Heart left ventricle (tissue), 16 donors: ENCODE measurements around the gene ASB6. TPM values are rescaled to one million over a fixed set of nuclear protein-coding genes. Genes with fewer than 3 reads are reported as not detected.

Source experiments
- ATAC-seq, 4 donors: fragments of 200-7000 bp; cut with Tn5 transposase; one replicate each; pipeline ENCODE4 v1.9.1; 2020 to 2022; ENCODE audit warnings: moderate library complexity in 4 of 4, mild to moderate bottlenecking in 3 of 4, moderate number of reproducible peaks in 1 of 4
- DNase-seq, 5 donors: peaks; one replicate each; pipeline ENCODE4 v3.0.0-alpha.2; 2020
- H3K27ac ChIP-seq, 12 donors: fragments of 200-600 bp; sonication (generic) in 4 of 12; one replicate each; pipeline versions ENCODE4 v1.5.0 to v1.8.0; 2016 to 2022; ENCODE audit warnings: mild to moderate bottlenecking in 2 of 12
- H3K27me3 ChIP-seq, 9 donors: fragments of 200-600 bp; sonication (generic) in 2 of 9; one replicate each; pipeline versions ENCODE4 v1.5.1 to v1.8.0; 2016 to 2022; ENCODE audit warnings: mild to moderate bottlenecking in 3 of 9
- H3K36me3 ChIP-seq, 9 donors: fragments of 200-600 bp; sonication (generic) in 2 of 9; one replicate each; pipeline versions ENCODE4 v1.5.0 to v1.8.0; 2018 to 2022; ENCODE audit warnings: mild to moderate bottlenecking in 2 of 9
- H3K4me1 ChIP-seq, 12 donors: fragments of 200-600 bp; sonication (generic) in 4 of 12; one replicate each; pipeline versions ENCODE4 v1.5.0 to v1.8.0; 2016 to 2022; ENCODE audit warnings: mild to moderate bottlenecking in 3 of 12
- H3K4me3 ChIP-seq, 12 donors: fragments of 200-600 bp; sonication (generic) in 4 of 12; one replicate each; pipeline versions ENCODE4 v1.5.0 to v1.8.0; 2017 to 2022; ENCODE audit warnings: mild to moderate bottlenecking in 9 of 12, moderate library complexity in 4 of 12
- H3K9me3 ChIP-seq, 12 donors: fragments of 200-600 bp; sonication (generic) in 4 of 12; one replicate each; pipeline versions ENCODE4 v1.5.0 to v1.8.0; 2016 to 2022; ENCODE audit warnings: mild to moderate bottlenecking in 1 of 12
- CTCF ChIP-seq, 12 donors: fragments of 200-600 bp; sonication (generic) in 4 of 12; IDR thresholded peaks; one replicate each; pipeline versions ENCODE4 v1.5.0 to v1.8.0; 2018 to 2022; ENCODE audit warnings: antibody characterized with exemption in 12 of 12, mild to moderate bottlenecking in 5 of 12
- POLR2A ChIP-seq, 2 donors: fragments of 450-650 bp; IDR thresholded peaks; one replicate each; pipeline ENCODE4 v1.6.1; 2017; ENCODE audit warnings: antibody characterized with exemption in 2 of 2, mild to moderate bottlenecking in 2 of 2, moderate library complexity in 2 of 2
- WGBS, 4 donors: extraction: QIAGEN DNeasy Blood & Tissue Kit in 2 of 4; methylation state at CpG; one replicate each; pipeline versions ENCODE4 v1.1.5 to v1.1.7; 2013 to 2018; 5-methylcytosine and 5-hydroxymethylcytosine counted together
- intact Hi-C, 10 donors: fragments of 100-400 bp; cut with DNase I; formaldehyde crosslinking; loops; one replicate each; pipeline versions ENCODE4 v1.11.1 to v1.14.2; 2022
- polyA plus RNA-seq, 2 donors: library from polyadenylated mRNA; stranded (reverse); fragments of 200-250 nt; gene quantifications; one replicate each; pipeline ENCODE4 v1.2.3, GENCODE V29; 2013
- total RNA-seq, 9 donors: library from RNA; depleted of rRNA in 2 of 9; stranded (reverse); fragments of >200 nt in 2 of 9; fragmentation: NEBNext Ultra II Directional in 3 of 9; extraction: Animal tissue kit (Norgen Biotek cat#: 25700) in 3 of 9; gene quantifications; one replicate each; pipeline versions ENCODE4 v1.1.0 to v1.2.4, GENCODE V29; 2016 to 2023
- donor health status: ischemic (EF 13 %, LVEDD 7.1; RV severe dilation, severe dysfunction).
- donor health status: healthy with polysubstance abuse.
- donor health status: DM: no; HTN: yes; CAD: no.
- donor health status: DM: no; HTN: no; CAD: no.
- donor health status: ischemic (EF 25% LVEDD 6.9; RV normal size, moderate dysfunction).
- donor health status: ischemic (EF 25% LVEDD 5.7; RV mildly dilated, moderate dysfunction).
- donor health status: healthy.
- donor health status: DM: yes; HTN: yes; CAD: no.
- donor health status: ischemic (EF 35%, LVEDD 5.7; RV mildly dilated, moderate dysfunction).
- donor health status: nonischemic (EF 11% LVEDD 7.7; RV severe dilation, severe dysfunction).
- donor health status: DM: yes; HTN: yes; CAD: no.
- donor health status: PGD.
- donor health status: ischemic (EF 29% LVEDD 5.4; RV normal size, mild dysfunction).
- donor health status: nonischemic (EF 23%, LVEDD 6.1; RV moderate dilation, normal function).

The ASB6 gene
- total and polyA plus RNA-seq, 11 donors = 7.5 to 22.5 (median 10.3) TPM

GRCh38 chr9:129661029-129661428, 19.1 kb upstream of the ASB6 start:
- DNase-seq (no peak), ATAC-seq (no peak)
- peaks cover 0 to 25% (median 6%) of the 10 kb centered on the region in 9 donors for H3K27me3 ChIP-seq
- intact Hi-C loops = no loop called here
- TF ChIP-seq POLR2A (IDR thresholded peaks at IDR 0.05) (no peak), CTCF (IDR thresholded peaks at IDR 0.05) (no peak)
- H3K4me3 ChIP-seq = no peak overlapping the region
- H3K4me1 ChIP-seq = peaks cover 0 to 15% (median 1%) of the 10 kb centered on the region in 12 donors
- no peak overlapping the region for H3K27ac ChIP-seq
- no peaks in the 10 kb centered on the region for H3K36me3 ChIP-seq
- WGBS, 4 donors = 53 to 85% (median 73%) methylated on average over 2 of the region's 2 CpGs
- H3K9me3 ChIP-seq = no peaks in the 10 kb centered on the region

GRCh38 chr9:129656795-129657390, 14.9 kb upstream of the ASB6 start:
- no peak for ATAC-seq
- no peak for TF ChIP-seq CTCF (IDR thresholded peaks at IDR 0.05)
- TF ChIP-seq POLR2A (IDR thresholded peaks at IDR 0.05) = no peak
- no peaks in the 10 kb centered on the region for H3K9me3 ChIP-seq
- intact Hi-C loops = no loop called here
- 65 to 72% (median 67%) methylated on average over 12 of the region's 12 CpGs for WGBS, 4 donors
- H3K27ac ChIP-seq = no peak overlapping the region
- peaks cover 0 to 11% (median 0%) of the 10 kb centered on the region in 12 donors for H3K4me1 ChIP-seq
- DNase-seq = no peak
- H3K36me3 ChIP-seq = no peaks in the 10 kb centered on the region
- H3K4me3 ChIP-seq = no peak overlapping the region
- H3K27me3 ChIP-seq = no peaks in the 10 kb centered on the region

DNA sequence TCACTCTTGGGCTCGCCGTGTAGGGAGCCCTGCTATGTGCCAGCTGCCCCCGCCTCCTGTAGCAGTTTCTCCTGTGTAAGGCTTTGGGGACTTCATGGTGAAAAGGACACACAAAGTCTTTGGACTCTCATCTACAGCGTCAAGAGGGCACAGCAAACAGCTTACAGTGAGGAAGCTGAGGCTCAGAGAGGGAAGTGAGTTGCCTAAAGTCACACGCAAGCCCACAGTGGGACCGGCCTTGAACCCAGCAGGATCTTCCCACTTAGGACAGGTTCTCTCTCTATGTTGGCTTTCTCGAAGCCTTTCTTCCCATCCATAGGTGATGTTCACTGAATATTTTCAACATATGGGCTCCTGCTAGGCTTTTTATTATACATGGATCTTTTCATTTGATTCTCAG, 13.7 kb upstream of the ASB6 start:
- Histone ChIP-seq H3K9me3 (no peaks in the 10 kb centered on the region), H3K4me1 (peaks cover 0 to 11% (median 0%) of the 10 kb centered on the region in 12 donors), H3K36me3 (no peaks in the 10 kb centered on the region), H3K27ac (no peak overlapping the region), H3K4me3 (no peak overlapping the region), H3K27me3 (no peaks in the 10 kb centered on the region)
- TF ChIP-seq POLR2A (IDR thresholded peaks at IDR 0.05) = no peak
- TF ChIP-seq CTCF (IDR thresholded peaks at IDR 0.05) = no peak
- no peak for DNase-seq
- 78 to 90% (median 80%) methylated on average over 7 of the region's 7 CpGs for WGBS, 4 donors
- intact Hi-C loops = no loop called here
- no peak for ATAC-seq

DNA sequence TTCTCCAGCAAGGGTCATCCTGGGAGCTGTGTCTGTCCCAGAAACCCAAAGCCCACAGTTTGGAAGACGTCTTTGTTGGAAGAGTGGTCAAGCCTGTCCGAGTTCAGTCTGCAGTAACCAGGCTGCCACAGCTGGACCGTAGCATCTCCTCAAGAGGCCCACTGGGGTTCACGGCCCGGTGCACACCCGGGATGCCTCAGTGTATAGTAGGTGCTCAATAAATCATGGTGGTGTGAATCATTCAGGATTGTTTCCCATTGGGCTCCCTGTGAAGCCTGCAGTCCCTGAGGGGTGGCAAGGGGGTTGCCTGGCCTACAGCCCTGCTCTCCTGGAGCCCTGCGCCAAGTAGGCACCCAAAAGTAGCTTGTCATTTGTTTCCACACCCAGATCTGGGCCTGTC, 13.2 kb upstream of the ASB6 start:
- DNase-seq (no peak), ATAC-seq (no peak)
- Histone ChIP-seq H3K4me3 (no peak overlapping the region), H3K9me3 (no peaks in the 10 kb centered on the region), H3K27me3 (no peaks in the 10 kb centered on the region), H3K27ac (no peak overlapping the region), H3K4me1 (peaks cover 0 to 11% (median 0%) of the 10 kb centered on the region in 12 donors), H3K36me3 (no peaks in the 10 kb centered on the region)
- intact Hi-C loops = no loop called here
- no peak for TF ChIP-seq CTCF (IDR thresholded peaks at IDR 0.05)
- no peak for TF ChIP-seq POLR2A (IDR thresholded peaks at IDR 0.05)
- WGBS, 4 donors = 87 to 96% (median 92%) methylated on average over 4 to 7 of the region's 7 CpGs
